Measurements from ENCODE around the gene TBRG1.
"Not testable (repeated sequence)": the region's sequence is repeated elsewhere in the genome, so short reads cannot be mapped to it uniquely, and the experiment has no call there.

TBRG1 gene

GRCh38 chr11:124622531-124623451 is at the start of gene TBRG1:
Gene TBRG1 (plus strand): TSS chr11:124622864. CDS start chr11:124623084, 220 bp downstream.
- peak; percentile 99 for ATAC-seq

- ATAC-seq = no peak
Measured at GRCh38 chr11:124577716-124578427, 44.8 kb upstream of the TBRG1 start.

- no peak for ATAC-seq
Measured at GRCh38 chr11:124578761-124579160, 43.9 kb upstream of the TBRG1 start.

- no peak for ATAC-seq
Measured at GRCh38 chr11:124581817-124582216, 40.8 kb upstream of the TBRG1 start.

- no peak for ATAC-seq
Measured at GRCh38 chr11:124582565-124582964, 40.1 kb upstream of the TBRG1 start.

GRCh38 chr11:124583781-124584180 is 38.9 kb upstream of the TBRG1 start:
- ATAC-seq = no peak

GRCh38 chr11:124584681-124585372 is 37.8 kb upstream of the TBRG1 start:
- no peak for ATAC-seq

- ATAC-seq = peak in 1 of 2 donors; percentile 43
Measured at GRCh38 chr11:124586238-124586860, 36.3 kb upstream of the TBRG1 start.

- no peak for ATAC-seq
Measured at GRCh38 chr11:124591430-124591829, 31.2 kb upstream of the TBRG1 start.

GRCh38 chr11:124592627-124593026 is 30.0 kb upstream of the TBRG1 start:
- ATAC-seq = no peak

GRCh38 chr11:124595302-124595701 is 27.4 kb upstream of the TBRG1 start:
- ATAC-seq = no peak

- no peak for ATAC-seq
Measured at GRCh38 chr11:124597626-124598025, 25.0 kb upstream of the TBRG1 start.

GRCh38 chr11:124600621-124601320 is 21.9 kb upstream of the TBRG1 start:
- no peak for ATAC-seq

- ATAC-seq = no peak
Measured at GRCh38 chr11:124602193-124602592, 20.5 kb upstream of the TBRG1 start.

- not testable (repeated sequence) for ATAC-seq
Measured at GRCh38 chr11:124602723-124603122, 19.9 kb upstream of the TBRG1 start.

- no peak for ATAC-seq
Measured at GRCh38 chr11:124605719-124606118, 16.9 kb upstream of the TBRG1 start.

GRCh38 chr11:124608147-124608546 is 14.5 kb upstream of the TBRG1 start:
- no peak for ATAC-seq

GRCh38 chr11:124610295-124610694 is 12.4 kb upstream of the TBRG1 start:
- no peak for ATAC-seq

- no peak for ATAC-seq
Measured at GRCh38 chr11:124611064-124611463, 11.6 kb upstream of the TBRG1 start, which contains the start of gene PANX3. Gene PANX3 (plus strand): TSS chr11:124611428. CDS start chr11:124611557, 129 bp downstream.

GRCh38 chr11:124612045-124612444 is 10.6 kb upstream of the TBRG1 start:
- no peak for ATAC-seq

- ATAC-seq = no peak
Measured at GRCh38 chr11:124612567-124613246, 10.0 kb upstream of the TBRG1 start.

Measured in activated CD4-positive, CD25-positive, alpha-beta regulatory T cell treated with anti-CD3 and anti-CD28 coated beads, Interleukin-2, amount 50 U/mL, for 24 hours (primary cell).